HepG2 (cell line): ENCODE measurements around the gene ZNRF3. TPM values are rescaled to one million over a fixed set of nuclear protein-coding genes. Genes with fewer than 3 reads are reported as not detected.

ENCODE experiments used
- ATAC-seq: fragments of 200-7000 bp; cut with Tn5 transposase; 3 replicates; pipeline ENCODE4 v1.9.1; 2020; ENCODE audit warnings: mild to moderate bottlenecking, moderate library complexity
- BruUV-seq: library from RNA; stranded (reverse); fragments of 400-500 nt; replicated peaks from 2 replicates; lab custom pipeline; 2021; lab: Mats Ljungman, UMichigan
- CTCF ChIA-PET: fragments of 300-600 bp; formaldehyde crosslinking; extraction: SDS; loops from one replicate; lab custom pipeline; 2021; ENCODE audit warnings: low total read pairs, inconsistent platforms, low intra/inter-chr PET ratio; lab: Yijun Ruan, JAX
- POLR2A ChIA-PET: fragments of 350-600 bp; sonication (Branson Sonifier 250); formaldehyde crosslinking; loops from one replicate; lab custom pipeline; 2020; ENCODE audit warnings: antibody characterized with exemption, inconsistent platforms; lab: Yijun Ruan, JAX
- DNase-seq: peaks from one replicate; pipeline ENCODE4 v3.0.0-alpha.2; 2015; ENCODE audit warnings: low spot score
- FAIRE-seq: peaks from 3 replicates; lab custom pipeline; 2011; peaks lifted over from hg19 to GRCh38; lab: Jason Lieb, UNC
- H2AFZ ChIP-seq: one replicate; pipeline ENCODE4 v1.6.1; 2011; ENCODE audit warnings: low read length, inconsistent platforms
- H3K27ac ChIP-seq: fragments of 300-600 bp; 3 replicates; pipeline ENCODE4 v1.8.0; 2011; ENCODE audit warnings: mixed run types, mild to moderate bottlenecking, mixed read lengths, low read length, inconsistent platforms; ENCODE audit not compliant: insufficient read depth; ENCODE audit errors: extremely low read length
- H3K27me3 ChIP-seq, 2 experiments: fragments of 200-600 bp in 1 of 2; 2 replicates in 1 of 2; 3 replicates in 1 of 2; pipeline versions ENCODE4 v1.6.0 to v1.8.0; 2011; ENCODE audit warnings: low read length in 2 of 2, mild to moderate bottlenecking in 2 of 2, moderate library complexity in 2 of 2, inconsistent platforms in 1 of 2; ENCODE audit not compliant: insufficient read depth in 2 of 2, control insufficient read depth in 1 of 2
- H3K36me3 ChIP-seq, 2 experiments: fragments of 200-600 bp in 1 of 2; replicated peaks in 1 of 2; 2 replicates in 1 of 2; 3 replicates in 1 of 2; pipeline versions ENCODE4 v1.5.1 to v1.8.0; 2011; ENCODE audit warnings: low read length in 2 of 2, inconsistent platforms in 1 of 2; ENCODE audit not compliant: insufficient read depth in 2 of 2, control insufficient read depth in 1 of 2
- H3K4me1 ChIP-seq: 2 replicates; pipeline ENCODE4 v1.5.1; 2012; ENCODE audit warnings: low read length, inconsistent platforms; ENCODE audit not compliant: insufficient read depth
- H3K4me2 ChIP-seq: 2 replicates; pipeline ENCODE4 v1.6.0; 2011; ENCODE audit warnings: low read depth, low read length, inconsistent platforms
- H3K4me3 ChIP-seq, 3 experiments: fragments of 200-600 bp in 1 of 3; sonication (generic), shearing (Covaris generic) in 1 of 3; replicated peaks in 1 of 3; 2 replicates each; pipeline ENCODE4 v1.5.1; 2011 to 2016; ENCODE audit warnings: low read length in 3 of 3, inconsistent platforms in 2 of 3, low read depth in 2 of 3, mild to moderate bottlenecking in 2 of 3, control low read depth in 1 of 3, mixed read lengths in 1 of 3; ENCODE audit not compliant: insufficient read depth in 1 of 3
- H3K79me2 ChIP-seq: one replicate; pipeline ENCODE4 v1.6.1; 2011; ENCODE audit warnings: low read length, inconsistent platforms; ENCODE audit not compliant: insufficient read depth
- H3K9ac ChIP-seq: 2 replicates; pipeline ENCODE4 v1.6.0; 2011; ENCODE audit warnings: mild to moderate bottlenecking, low read depth, low read length, inconsistent platforms; ENCODE audit not compliant: insufficient read depth
- H3K9me3 ChIP-seq: 2 replicates; pipeline ENCODE4 v1.5.1; 2012; ENCODE audit warnings: mild to moderate bottlenecking, low read length
- H4K20me1 ChIP-seq: 2 replicates; pipeline ENCODE4 v1.6.0; 2011; ENCODE audit warnings: inconsistent platforms, mild to moderate bottlenecking, low read length, moderate library complexity; ENCODE audit not compliant: insufficient read depth
- ATM ChIP-seq: fragments of 450-650 bp; IDR thresholded peaks from 2 replicates; pipeline ENCODE4 v1.7.1; 2017; ENCODE audit warnings: mild to moderate bottlenecking, borderline replicate concordance
- GTF2F1 ChIP-seq: fragments of 150-350 bp; IDR thresholded peaks from 2 replicates; pipeline ENCODE4 v1.6.1; 2014; ENCODE audit warnings: low read length
- RBM22 ChIP-seq: fragments of 200-400 bp; formaldehyde crosslinking; optimal IDR thresholded peaks from 2 replicates; pipeline ENCODE3; 2017; ENCODE audit warnings: mild to moderate bottlenecking, low read length, moderate library complexity
- RFXANK ChIP-seq: IDR thresholded peaks from 2 replicates; pipeline ENCODE4 v1.6.1; 2016
- SSRP1 ChIP-seq: IDR thresholded peaks from 2 replicates; pipeline ENCODE4 v1.6.1; 2016; ENCODE audit warnings: control low read depth
- SUZ12 ChIP-seq: fragments of 150-350 bp; IDR thresholded peaks from 2 replicates; pipeline ENCODE4 v1.6.1; 2014; ENCODE audit warnings: low read depth, low read length
- TAF1 ChIP-seq: sonication (generic); formaldehyde crosslinking; IDR thresholded peaks from 2 replicates; pipeline ENCODE4 v1.4.0; 2020; ENCODE audit warnings: missing genetic modification reagents
- ZBTB21 ChIP-seq: sonication (generic); formaldehyde crosslinking; IDR thresholded peaks from 2 replicates; pipeline ENCODE4 v1.4.0; 2020; ENCODE audit warnings: missing genetic modification reagents
- ZFY ChIP-seq: sonication (generic); formaldehyde crosslinking; IDR thresholded peaks from 2 replicates; pipeline ENCODE4 v1.4.0; 2020; ENCODE audit warnings: missing genetic modification reagents
- ZNF12 ChIP-seq: sonication (generic); formaldehyde crosslinking; IDR thresholded peaks from 2 replicates; pipeline ENCODE4 v1.5.0; 2020; ENCODE audit warnings: missing genetic modification reagents
- ZNF7 ChIP-seq: IDR thresholded peaks from 2 replicates; pipeline ENCODE4 v1.6.1; 2016; ENCODE audit warnings: missing biosample characterization, missing genetic modification reagents
- WGBS: methylation state at CpG from one replicate; pipeline ENCODE4 v1.1.6; 2017; ENCODE audit warnings: low lambda C conversion rate; 5-methylcytosine and 5-hydroxymethylcytosine counted together
- in situ Hi-C: cut with HindIII; loops from 2 replicates; pipeline ENCODE4 v1.10.0; 2017; ENCODE audit warnings: low pct_unique_long_range_greater_than_20kb; ENCODE audit not compliant: extremely low pct_ligation_motif_present
- intact Hi-C: fragments of 100-400 bp; cut with micrococcal nuclease; formaldehyde crosslinking; loops from one replicate; pipeline ENCODE4 v1.10.0; 2022; ENCODE audit not compliant: unreplicated experiment
- polyA plus RNA-seq, 8 experiments: library from polyadenylated mRNA; depleted of rRNA in 3 of 8; stranded (reverse) in 7 of 8; unstranded in 1 of 8; fragments of >200 nt; fragmentation: Illumina TruSeq in 4 of 8; extraction: Trizol in 4 of 8; gene quantifications; 2 replicates each; pipeline versions ENCODE4 v1.2.1 to v1.2.3, GENCODE V29; 2011 to 2016; ENCODE audit warnings: low read depth in 4 of 8, missing spikeins in 1 of 8, mixed read lengths in 1 of 8; ENCODE audit not compliant: insufficient read depth in 1 of 8
- total RNA-seq, 5 experiments: library from RNA; depleted of rRNA; stranded (reverse); fragments of >200 nt; fragmentation: Illumina TruSeq; extraction: Trizol; gene quantifications; 2 replicates each; pipeline ENCODE4 v1.2.3, GENCODE V29; 2016; ENCODE audit warnings: low read depth in 1 of 5
- TF ChIP-seq, protein P1 (sequence below): sonication (generic); formaldehyde crosslinking; IDR thresholded peaks from 2 replicates; pipeline ENCODE4 v1.5.1; 2020; ENCODE audit warnings: mild to moderate bottlenecking, moderate library complexity, missing genetic modification reagents

ZNRF3 gene
- total and polyA plus RNA-seq, 2 of the 13 experiments (the other 11 are each of a cell fraction or from before 2014, with no cell fraction given), result 20.3 to 36.7 TPM

DNA sequence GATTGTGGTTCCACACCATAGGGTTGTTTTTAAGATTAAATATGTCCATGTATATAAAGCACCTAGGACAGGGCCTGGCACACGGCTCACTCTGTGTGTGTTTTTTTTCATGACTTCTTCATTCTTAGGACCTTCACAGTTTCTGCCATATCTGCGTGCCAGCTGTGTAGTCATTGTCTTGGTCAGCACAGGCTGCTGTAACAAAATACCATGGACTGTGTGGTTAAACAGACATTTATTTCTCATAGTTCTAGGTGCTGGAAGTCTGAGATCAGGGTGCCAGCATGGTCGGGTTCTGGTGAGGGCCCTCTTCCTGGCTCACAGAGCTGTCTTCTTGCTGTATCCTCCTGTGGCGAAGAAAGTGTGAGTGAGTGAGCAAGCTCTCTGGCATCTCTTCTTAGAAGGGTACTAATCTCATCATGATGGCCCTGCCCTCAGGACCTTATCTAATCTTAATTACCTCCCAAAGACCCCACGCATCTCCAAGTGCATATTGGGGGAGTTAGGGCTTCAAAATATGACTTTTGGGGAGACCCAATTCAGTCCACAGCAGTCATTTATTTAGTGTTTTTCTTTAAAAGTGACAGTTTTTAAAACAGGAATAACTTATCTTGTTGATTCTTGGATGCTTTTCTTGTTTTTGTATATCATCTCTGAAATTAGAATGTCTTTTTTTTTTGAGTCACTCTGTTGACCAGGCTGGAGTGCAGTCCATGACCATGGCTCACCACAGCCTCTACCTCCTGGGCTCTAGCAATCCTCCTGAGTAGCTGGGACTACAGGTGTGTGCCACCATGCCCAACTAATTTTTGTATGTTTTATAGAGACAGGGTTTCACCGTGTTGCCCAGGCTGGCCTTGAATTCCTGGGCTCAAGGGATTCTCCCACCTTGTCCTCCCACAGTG lies 70.9 kb downstream of the ZNRF3 start:
- no peak for TF ChIP-seq ZNF7 (CRISPR knock-in tag)
- peak; percentile 95 for TF ChIP-seq ZNF12 (CRISPR knock-in tag)
- TF ChIP-seq SSRP1 (CRISPR knock-in tag), result 0 out of 2 replicates have a peak, but pooled peaks have one; percentile 18
- TF ChIP-seq RBM22, result peak; percentile 94
- TF ChIP-seq RFXANK, result no peak
- TF ChIP-seq ZFY (CRISPR knock-in tag), result 0 out of 2 replicates have a peak, but pooled peaks have one; percentile 23
- TF ChIP-seq, all 625 proteins: peak for 4
- peaks cover 98% of the 10 kb centered on the region for H3K79me2 ChIP-seq
- no peaks in the 10 kb centered on the region for H3K27me3 ChIP-seq
- no peak overlapping the region for H3K9ac ChIP-seq
- in situ Hi-C loops (no loop called here), intact Hi-C loops (loop anchor here (2.0 to 5.0 kb wide), 2 partner anchors 21 to 97 kb away; no protein-coding TSS in a partner anchor)
- ChIA-PET POLR2A (interaction anchor here (0.7 to 1.8 kb wide), 5 partner anchors 15 to 70 kb away, joined by 3 to 5 read pairs (median 4); no protein-coding TSS in a partner anchor), CTCF (no interaction called here)
- H3K36me3 ChIP-seq, result peaks cover 6 to 30% of the 10 kb centered on the region in 2 experiments
- 0 out of 2 replicates have a peak overlapping the region, but pooled peaks have one; percentile 4 for H3K4me2 ChIP-seq
- 93% methylated on average over 6 of the region's 6 CpGs for WGBS
- DNase-seq, result no peak
- no peaks in the 10 kb centered on the region for H3K9me3 ChIP-seq
- ATAC-seq, result no peak
- peaks cover 100% of the 10 kb centered on the region for H3K4me1 ChIP-seq
- no peak for FAIRE-seq
- peak overlapping the region; percentile 64 for H3K27ac ChIP-seq
- H3K4me3 ChIP-seq, result no peak overlapping the region
- no peak overlapping the region for H2AFZ ChIP-seq
- H4K20me1 ChIP-seq, result peaks cover 22% of the 10 kb centered on the region
- no TSS peak for BruUV-seq

GRCh38 chr22:28955817-28956216 lies 72.4 kb downstream of the ZNRF3 start:
- H3K79me2 ChIP-seq, result peaks cover 98% of the 10 kb centered on the region
- CTCF ChIA-PET, result no interaction called here
- POLR2A ChIA-PET, result interaction anchor here (0.7 kb wide), 1 partner anchor 21 kb away, joined by 3 read pairs; no protein-coding TSS in a partner anchor

More at GRCh38 chr22:28955817-28956216, 72.4 kb downstream of the ZNRF3 start:
- H3K36me3 ChIP-seq, result peaks cover 7 to 37% of the 10 kb centered on the region in 2 experiments
- WGBS, result 94% methylated on average over 4 of the region's 5 CpGs
- no peak overlapping the region for H3K4me3 ChIP-seq
- FAIRE-seq, result no peak
- 0 out of 2 replicates have a peak overlapping the region, but pooled peaks have one; percentile 10 for H3K4me2 ChIP-seq
- H3K9ac ChIP-seq, result no peak overlapping the region
- H3K27me3 ChIP-seq, result no peaks in the 10 kb centered on the region
- no peaks in the 10 kb centered on the region for H3K9me3 ChIP-seq
- no TSS peak for BruUV-seq
- DNase-seq, result no peak
- TF ChIP-seq ATM (no peak), SUZ12 (no peak), ZNF7 (CRISPR knock-in tag) (no peak), RBM22 (peak; percentile 2), GTF2F1 (no peak), TAF1 (CRISPR knock-in tag) (no peak), ZBTB21 (CRISPR knock-in tag) (no peak)
- TF ChIP-seq, protein P1, sequence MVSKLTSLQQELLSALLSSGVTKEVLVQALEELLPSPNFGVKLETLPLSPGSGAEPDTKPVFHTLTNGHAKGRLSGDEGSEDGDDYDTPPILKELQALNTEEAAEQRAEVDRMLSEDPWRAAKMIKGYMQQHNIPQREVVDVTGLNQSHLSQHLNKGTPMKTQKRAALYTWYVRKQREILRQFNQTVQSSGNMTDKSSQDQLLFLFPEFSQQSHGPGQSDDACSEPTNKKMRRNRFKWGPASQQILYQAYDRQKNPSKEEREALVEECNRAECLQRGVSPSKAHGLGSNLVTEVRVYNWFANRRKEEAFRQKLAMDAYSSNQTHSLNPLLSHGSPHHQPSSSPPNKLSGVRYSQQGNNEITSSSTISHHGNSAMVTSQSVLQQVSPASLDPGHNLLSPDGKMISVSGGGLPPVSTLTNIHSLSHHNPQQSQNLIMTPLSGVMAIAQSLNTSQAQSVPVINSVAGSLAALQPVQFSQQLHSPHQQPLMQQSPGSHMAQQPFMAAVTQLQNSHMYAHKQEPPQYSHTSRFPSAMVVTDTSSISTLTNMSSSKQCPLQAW (CRISPR knock-in tag), result no peak
- intact Hi-C loops (no loop called here), in situ Hi-C loops (no loop called here)
- peaks cover 100% of the 10 kb centered on the region for H3K4me1 ChIP-seq
- peaks cover 24% of the 10 kb centered on the region for H4K20me1 ChIP-seq
- ATAC-seq, result no peak
- H3K27ac ChIP-seq, result no peak overlapping the region
- H2AFZ ChIP-seq, result no peak overlapping the region
